Transverse colon (tissue), 4 donors: Measurements from ENCODE around the gene KCNG4.

Experiments used
- EP300 ChIP-seq: sonication (generic); formaldehyde crosslinking; IDR thresholded peaks from one replicate; pipeline ENCODE4 v1.6.1; 2017; ENCODE audit warnings: antibody characterized with exemption, low read depth
- POLR2A ChIP-seq: fragments of 450-650 bp; IDR thresholded peaks from one replicate; pipeline ENCODE4 v1.6.1; 2016; ENCODE audit warnings: antibody characterized with exemption, mild to moderate bottlenecking, moderate library complexity
- POLR2AphosphoS5 ChIP-seq, 3 donors: sonication (generic); formaldehyde crosslinking; IDR thresholded peaks; one replicate each; pipeline ENCODE4 v1.6.1; 2016; ENCODE audit warnings: antibody characterized with exemption in 3 of 3
- TF ChIP-seq, protein P1 (sequence below), 5 experiments: fragments of 200-600 bp in 3 of 5; fragments of 450-650 bp in 2 of 5; sonication (generic) in 3 of 5; IDR thresholded peaks; 1 replicate in 2 of 5; 2 replicates in 3 of 5; pipeline ENCODE4 v1.5.1; 2016 to 2017; ENCODE audit warnings: antibody characterized with exemption in 5 of 5, inconsistent platforms in 3 of 5, mild to moderate bottlenecking in 2 of 5, moderate library complexity in 1 of 5

- TF ChIP-seq, protein P1, sequence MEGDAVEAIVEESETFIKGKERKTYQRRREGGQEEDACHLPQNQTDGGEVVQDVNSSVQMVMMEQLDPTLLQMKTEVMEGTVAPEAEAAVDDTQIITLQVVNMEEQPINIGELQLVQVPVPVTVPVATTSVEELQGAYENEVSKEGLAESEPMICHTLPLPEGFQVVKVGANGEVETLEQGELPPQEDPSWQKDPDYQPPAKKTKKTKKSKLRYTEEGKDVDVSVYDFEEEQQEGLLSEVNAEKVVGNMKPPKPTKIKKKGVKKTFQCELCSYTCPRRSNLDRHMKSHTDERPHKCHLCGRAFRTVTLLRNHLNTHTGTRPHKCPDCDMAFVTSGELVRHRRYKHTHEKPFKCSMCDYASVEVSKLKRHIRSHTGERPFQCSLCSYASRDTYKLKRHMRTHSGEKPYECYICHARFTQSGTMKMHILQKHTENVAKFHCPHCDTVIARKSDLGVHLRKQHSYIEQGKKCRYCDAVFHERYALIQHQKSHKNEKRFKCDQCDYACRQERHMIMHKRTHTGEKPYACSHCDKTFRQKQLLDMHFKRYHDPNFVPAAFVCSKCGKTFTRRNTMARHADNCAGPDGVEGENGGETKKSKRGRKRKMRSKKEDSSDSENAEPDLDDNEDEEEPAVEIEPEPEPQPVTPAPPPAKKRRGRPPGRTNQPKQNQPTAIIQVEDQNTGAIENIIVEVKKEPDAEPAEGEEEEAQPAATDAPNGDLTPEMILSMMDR (IDR thresholded peaks at IDR 0.05): no peak
- TF ChIP-seq POLR2A: no peak
- TF ChIP-seq EP300: no peak
- TF ChIP-seq POLR2AphosphoS5 (IDR thresholded peaks at IDR 0.05): no peak
Measured at GRCh38 chr16:84278968-84279367, 39.2 kb upstream of the KCNG4 start.
